OCI-LY1 (cell line): ENCODE measurements around the gene ZP4.

Source experiments
- CTCF ChIP-seq: fragments of 200-600 bp; sonication (generic), shearing (Covaris generic); IDR thresholded peaks from 2 replicates; pipeline ENCODE4 v1.5.1; 2017; ENCODE audit warnings: mild to moderate bottlenecking, antibody characterized with exemption, low read length, moderate library complexity, mixed read lengths
- EZH2 ChIP-seq: fragments of 200-600 bp; sonication (generic), shearing (Covaris generic); IDR thresholded peaks from 2 replicates; pipeline ENCODE4 v1.8.0; 2017; ENCODE audit warnings: borderline replicate concordance, mixed run types, mild to moderate bottlenecking, antibody characterized with exemption, low read length, moderate library complexity, mixed read lengths

- TF ChIP-seq CTCF (no peak), EZH2 (no peak)
Measured at GRCh38 chr1:237894131-237894530, 3.4 kb upstream of the ZP4 start.
